GF-D8 (cell line): ENCODE measurements around the gene GRPR.
"Not testable (repeated sequence)": the region's sequence is repeated elsewhere in the genome, so short reads cannot be mapped to it uniquely, and the experiment has no call there.

Experiments
- DNase-seq: peaks from one replicate; lab custom pipeline; 2025; lab: John Stamatoyannopoulos, UW

GRPR gene

GRCh38 chrX:16183843-16184242, 60.5 kb downstream of the GRPR start:
- DNase-seq: not testable (repeated sequence)

- no peak for DNase-seq
Observed at GRCh38 chrX:16185725-16186136, 62.4 kb downstream of the GRPR start.

- DNase-seq: no peak
Observed at GRCh38 chrX:16186380-16187007, 63.1 kb downstream of the GRPR start.

- no peak for DNase-seq
Observed at GRCh38 chrX:16187024-16187760, 63.8 kb downstream of the GRPR start.

GRCh38 chrX:16188687-16189086, 65.3 kb downstream of the GRPR start:
- DNase-seq: no peak

GRCh38 chrX:16191605-16192004, 68.2 kb downstream of the GRPR start:
- DNase-seq: no peak

GRCh38 chrX:16196829-16197228, 73.5 kb downstream of the GRPR start:
- DNase-seq: no peak

GRCh38 chrX:16199343-16199742, 76.0 kb downstream of the GRPR start:
- DNase-seq: no peak

- no peak for DNase-seq
Observed at GRCh38 chrX:16202943-16203342, 79.6 kb downstream of the GRPR start.
